Neuron (in vitro differentiated cells): Measurements from ENCODE around the gene HSF2BP.

Experiments used
- H2AFZ ChIP-seq: one replicate; pipeline ENCODE4 v1.6.1; 2013; ENCODE audit warnings: low read depth, mild to moderate bottlenecking, inconsistent platforms, low read length, moderate library complexity
- H3K27me3 ChIP-seq: one replicate; pipeline ENCODE4 v1.6.1; 2013; ENCODE audit warnings: low read length; ENCODE audit not compliant: insufficient read depth
- H3K36me3 ChIP-seq: one replicate; pipeline ENCODE4 v1.6.1; 2013; ENCODE audit warnings: low read length; ENCODE audit not compliant: insufficient read depth
- H3K4me1 ChIP-seq: one replicate; pipeline ENCODE4 v1.6.1; 2013; ENCODE audit warnings: low read length; ENCODE audit not compliant: insufficient read depth
- H3K4me3 ChIP-seq: 2 replicates; pipeline ENCODE4 v1.5.1; 2013; ENCODE audit warnings: mild to moderate bottlenecking, low read length, moderate library complexity
- H3K9me3 ChIP-seq: one replicate; pipeline ENCODE4 v1.6.1; 2013; ENCODE audit warnings: low read length

HSF2BP gene

DNA sequence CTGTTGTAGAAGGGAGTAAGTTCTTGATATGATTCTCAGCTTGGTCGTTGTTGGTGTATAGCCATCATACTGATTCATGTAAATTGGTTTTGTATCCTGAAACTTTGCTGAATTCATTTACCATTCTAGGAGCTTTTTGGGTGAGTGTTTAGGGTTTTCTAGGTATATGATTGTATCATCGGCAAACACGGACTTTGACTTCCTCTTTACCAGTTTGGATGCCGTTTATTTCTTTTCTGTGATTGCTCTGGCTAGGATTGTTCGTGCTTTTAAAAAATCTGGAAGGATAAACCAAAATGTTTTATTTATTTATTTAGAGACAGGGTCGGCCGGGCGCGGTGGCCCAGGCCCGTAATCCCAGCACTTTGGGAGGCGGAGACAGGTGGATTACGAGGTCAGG is 20.7 kb upstream of the HSF2BP start:
- Histone ChIP-seq H3K9me3 (no peaks in the 10 kb centered on the region), H3K27me3 (no peaks in the 10 kb centered on the region), H3K4me3 (no peak overlapping the region), H3K4me1 (no peaks in the 10 kb centered on the region), H2AFZ (no peak overlapping the region), H3K36me3 (peaks cover 68% of the 10 kb centered on the region)

DNA sequence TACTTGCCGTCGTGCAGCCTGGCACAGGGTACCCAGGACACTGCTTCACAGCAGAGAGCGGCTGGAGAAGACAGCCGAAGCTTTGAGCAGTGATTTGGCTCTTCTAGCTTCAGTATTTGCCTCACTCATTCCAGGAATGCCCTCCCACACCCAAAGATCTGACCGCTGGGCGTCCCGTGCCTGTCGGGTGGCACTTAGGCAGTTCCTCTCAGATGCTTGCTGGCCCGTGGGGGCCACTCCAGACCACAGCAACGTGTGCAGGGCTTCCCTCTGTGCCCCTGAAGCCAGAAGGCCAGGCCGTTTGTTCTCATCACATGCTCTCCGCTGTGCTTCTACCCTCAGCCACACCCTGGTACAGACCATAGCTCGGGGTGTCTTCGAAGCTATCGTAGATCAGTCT is 17.1 kb upstream of the HSF2BP start:
- no peaks in the 10 kb centered on the region for H3K9me3 ChIP-seq
- H2AFZ ChIP-seq = no peak overlapping the region
- no peaks in the 10 kb centered on the region for H3K4me1 ChIP-seq
- no peak overlapping the region for H3K4me3 ChIP-seq
- no peaks in the 10 kb centered on the region for H3K27me3 ChIP-seq
- H3K36me3 ChIP-seq = peaks cover 66% of the 10 kb centered on the region

DNA sequence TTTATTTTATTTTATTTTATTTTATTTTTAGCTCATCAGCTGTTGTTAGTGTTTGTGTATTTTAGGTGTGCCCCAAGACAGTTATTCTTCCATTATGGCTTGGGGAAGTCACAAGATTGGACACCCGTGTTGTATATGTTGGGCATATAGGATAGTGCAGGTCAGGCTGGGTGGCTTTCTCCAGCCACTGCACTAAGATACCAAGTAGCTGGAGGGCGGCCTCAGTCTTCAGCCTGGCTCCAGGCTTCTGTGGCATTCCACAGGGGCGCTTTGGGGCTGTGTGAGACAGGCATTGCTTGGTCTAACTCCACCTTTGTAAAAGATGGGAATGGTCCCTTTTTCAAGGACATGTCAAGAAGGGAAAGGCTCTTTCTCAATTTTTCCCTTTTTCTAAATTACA is 16.6 kb upstream of the HSF2BP start:
- no peaks in the 10 kb centered on the region for H3K4me1 ChIP-seq
- H3K36me3 ChIP-seq = peaks cover 70% of the 10 kb centered on the region
- no peaks in the 10 kb centered on the region for H3K27me3 ChIP-seq
- no peak overlapping the region for H3K4me3 ChIP-seq
- no peaks in the 10 kb centered on the region for H3K9me3 ChIP-seq
- H2AFZ ChIP-seq = no peak overlapping the region

DNA sequence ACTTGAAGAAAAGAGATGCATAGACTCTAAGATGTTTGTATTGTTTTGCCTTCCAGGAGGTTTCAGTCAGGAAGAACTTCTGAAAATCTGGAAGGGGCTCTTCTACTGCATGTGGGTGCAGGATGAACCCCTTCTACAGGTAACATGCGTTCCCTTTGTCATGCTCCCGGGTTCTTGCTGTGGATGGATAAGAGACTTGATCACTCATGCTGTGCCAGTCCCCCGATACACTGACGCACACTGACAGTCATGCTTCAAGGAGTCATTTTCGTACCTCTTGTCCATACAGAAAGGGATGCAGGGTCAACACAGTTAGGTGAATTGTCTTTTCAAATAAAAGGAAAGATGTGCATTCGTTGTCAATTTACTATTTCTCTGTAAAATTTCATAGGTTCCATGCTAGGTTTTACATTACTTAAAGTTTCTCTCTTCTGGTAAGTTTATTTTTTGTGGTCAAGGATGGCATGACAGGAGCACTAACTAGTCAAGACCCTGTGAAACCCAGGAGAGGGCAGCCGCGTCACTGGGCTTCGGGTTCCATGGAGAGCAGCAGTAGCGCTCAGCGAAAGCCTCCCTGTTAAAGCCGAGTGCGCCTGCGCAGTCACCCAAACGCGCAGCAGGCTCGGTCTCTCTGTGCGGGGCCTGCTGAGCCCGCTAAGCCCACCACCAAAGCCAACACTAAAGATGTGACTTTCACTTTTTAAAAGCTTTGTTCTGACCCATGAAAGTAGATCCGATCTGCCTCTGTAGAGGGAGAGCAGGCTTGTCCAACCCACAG is 10.7 kb upstream of the HSF2BP start:
- Histone ChIP-seq H3K4me3 (no peak overlapping the region), H3K9me3 (no peaks in the 10 kb centered on the region), H3K4me1 (no peaks in the 10 kb centered on the region), H3K36me3 (peaks cover 61% of the 10 kb centered on the region), H3K27me3 (no peaks in the 10 kb centered on the region), H2AFZ (no peak overlapping the region)

DNA sequence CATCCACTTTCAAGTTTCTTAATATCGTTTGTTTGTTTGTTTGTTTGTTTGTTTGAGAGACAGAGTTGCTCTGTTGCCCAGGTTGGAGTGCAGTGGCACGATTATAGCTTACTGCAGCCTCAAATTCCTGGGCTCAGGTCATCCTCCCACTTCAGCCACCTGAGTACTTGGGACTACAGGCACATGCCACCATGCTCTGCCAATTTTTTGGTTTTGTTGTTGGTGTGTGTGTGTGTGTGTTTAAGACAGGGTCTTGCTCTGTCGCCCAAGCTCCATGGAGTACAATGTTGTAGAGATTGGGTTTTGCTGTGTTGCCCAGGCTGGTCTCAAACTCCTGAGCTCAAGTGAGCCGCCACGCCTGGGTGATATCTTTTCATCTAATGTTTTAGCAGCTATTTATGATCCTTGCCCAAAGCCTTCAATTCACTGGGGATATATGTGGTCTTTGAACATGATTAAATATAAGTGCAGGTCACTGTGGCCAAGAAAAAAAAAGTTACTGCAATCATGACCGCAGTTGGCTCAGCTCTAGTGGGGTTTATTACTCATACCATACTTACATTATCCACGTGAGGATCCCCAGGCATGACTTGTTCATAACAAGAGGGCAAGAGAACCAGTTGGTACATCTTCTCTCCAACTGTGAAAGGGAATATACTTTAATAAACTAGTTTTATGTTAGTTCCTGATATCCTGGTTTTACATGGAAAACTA is 8.1 kb upstream of the HSF2BP start:
- Histone ChIP-seq H3K4me1 (no peaks in the 10 kb centered on the region), H3K36me3 (peaks cover 68% of the 10 kb centered on the region), H3K27me3 (no peaks in the 10 kb centered on the region), H2AFZ (no peak overlapping the region), H3K4me3 (no peak overlapping the region), H3K9me3 (no peaks in the 10 kb centered on the region)

DNA sequence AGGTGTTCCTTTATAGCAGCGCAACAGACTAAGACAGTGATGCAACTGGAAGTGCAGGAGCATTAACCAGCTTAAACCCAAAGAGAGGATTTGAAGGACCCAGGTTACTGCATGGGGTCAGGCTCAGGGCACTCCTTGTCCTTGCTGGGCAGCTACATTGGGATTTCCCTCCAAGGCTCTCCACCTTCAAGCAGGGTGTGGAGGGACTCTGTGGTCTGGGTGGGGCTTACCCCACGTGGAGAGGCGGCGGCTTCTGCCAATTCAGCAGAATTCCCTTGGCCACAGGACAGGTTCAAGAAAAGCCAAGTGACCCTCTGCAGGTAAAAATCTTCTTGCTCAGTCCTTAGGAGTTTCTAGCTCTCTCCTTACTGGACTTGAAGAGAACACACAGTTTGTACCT is 6.6 kb upstream of the HSF2BP start:
- H2AFZ ChIP-seq = no peak overlapping the region
- no peaks in the 10 kb centered on the region for H3K4me1 ChIP-seq
- H3K9me3 ChIP-seq = no peaks in the 10 kb centered on the region
- no peaks in the 10 kb centered on the region for H3K27me3 ChIP-seq
- no peak overlapping the region for H3K4me3 ChIP-seq
- peaks cover 62% of the 10 kb centered on the region for H3K36me3 ChIP-seq

DNA sequence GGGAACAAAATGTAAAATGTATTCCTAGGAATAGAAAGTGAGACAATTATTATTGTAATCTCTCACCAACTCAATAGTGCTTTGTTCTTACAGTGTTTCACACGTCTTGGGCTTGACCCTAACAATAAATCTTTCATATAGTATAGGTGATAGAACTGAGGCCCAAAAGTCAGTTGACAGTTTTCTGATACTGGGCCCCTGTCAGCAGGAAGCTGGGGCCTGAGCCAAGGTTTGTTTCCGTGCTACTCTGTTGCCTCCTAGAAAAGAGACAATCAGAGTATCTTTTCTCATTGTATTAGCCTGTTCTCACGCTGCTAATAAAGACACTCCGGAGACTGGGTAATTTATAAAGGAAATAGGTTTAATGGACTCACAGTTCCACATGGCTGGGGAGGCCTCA is 5.1 kb upstream of the HSF2BP start:
- no peaks in the 10 kb centered on the region for H3K9me3 ChIP-seq
- H2AFZ ChIP-seq = no peak overlapping the region
- no peaks in the 10 kb centered on the region for H3K27me3 ChIP-seq
- H3K36me3 ChIP-seq = peaks cover 49% of the 10 kb centered on the region
- H3K4me1 ChIP-seq = peaks cover 4% of the 10 kb centered on the region
- H3K4me3 ChIP-seq = no peak overlapping the region

DNA sequence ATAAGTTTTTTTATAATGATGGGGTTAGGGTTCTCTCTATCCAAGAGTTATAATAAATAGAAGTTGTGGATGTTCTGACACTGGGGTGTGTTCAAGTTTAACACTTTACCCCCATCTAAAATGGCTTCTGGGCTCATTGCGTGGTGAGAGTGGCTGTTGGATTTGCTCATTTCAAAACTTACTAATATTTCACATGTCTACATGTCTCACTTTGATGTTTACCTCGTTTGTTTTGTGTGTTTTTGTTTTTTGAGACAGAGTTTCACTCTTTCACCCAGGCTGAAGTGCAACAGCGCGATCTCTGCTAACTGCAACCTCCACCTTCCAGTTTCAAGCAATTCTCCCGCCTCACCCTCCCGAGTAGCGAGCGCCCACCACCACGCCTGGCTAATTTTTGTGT is 3.7 kb upstream of the HSF2BP start:
- Histone ChIP-seq H3K4me1 (peaks cover 7% of the 10 kb centered on the region), H3K9me3 (no peaks in the 10 kb centered on the region), H3K4me3 (no peak overlapping the region), H3K27me3 (no peaks in the 10 kb centered on the region), H2AFZ (no peak overlapping the region), H3K36me3 (peaks cover 42% of the 10 kb centered on the region)

DNA sequence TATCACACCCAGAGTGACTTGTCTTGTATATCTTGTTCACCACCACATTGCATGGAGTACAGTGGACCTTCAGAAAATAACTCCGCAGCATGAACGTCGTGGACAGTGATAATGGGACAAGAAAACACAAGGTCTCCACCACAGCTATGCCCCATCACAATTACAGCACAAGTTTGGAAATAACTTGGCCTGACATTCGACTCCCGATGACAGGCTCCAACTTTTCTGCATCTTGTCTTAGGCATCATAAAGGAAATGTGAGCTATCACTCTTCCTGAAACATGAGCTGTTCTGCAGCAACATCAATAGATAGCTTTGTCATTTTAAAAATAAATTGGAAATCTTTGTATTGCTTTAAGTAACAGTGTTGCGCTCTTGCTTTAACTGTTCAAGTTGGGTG is 3.0 kb upstream of the HSF2BP start:
- Histone ChIP-seq H3K9me3 (no peaks in the 10 kb centered on the region), H3K4me3 (no peak overlapping the region), H3K4me1 (peaks cover 7% of the 10 kb centered on the region), H3K36me3 (peaks cover 42% of the 10 kb centered on the region), H3K27me3 (no peaks in the 10 kb centered on the region), H2AFZ (no peak overlapping the region)

DNA sequence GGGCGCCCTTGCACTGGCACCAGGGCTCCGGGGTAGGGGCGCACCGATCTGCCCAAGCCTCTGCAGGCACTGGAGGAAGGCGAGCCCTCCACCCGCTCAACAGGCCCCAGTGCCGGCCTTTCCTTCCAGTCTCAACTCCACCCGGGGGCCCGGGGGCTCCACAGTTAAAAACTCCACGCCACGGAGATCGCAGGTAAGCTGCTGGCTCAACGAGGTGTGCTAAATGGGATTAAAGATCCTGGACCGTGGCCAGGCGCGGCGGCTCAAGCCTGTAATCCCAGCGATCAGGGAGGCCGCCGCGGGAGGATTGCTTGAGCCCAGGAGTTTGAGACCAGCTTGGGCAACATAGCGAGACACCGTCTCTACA is 536 bp downstream of the HSF2BP start:
- Histone ChIP-seq H2AFZ (peak overlapping the region; percentile 81), H3K36me3 (peaks cover 19% of the 10 kb centered on the region), H3K9me3 (no peaks in the 10 kb centered on the region), H3K4me1 (peaks cover 7% of the 10 kb centered on the region), H3K4me3 (peak overlapping the region; percentile 93), H3K27me3 (no peaks in the 10 kb centered on the region)

DNA sequence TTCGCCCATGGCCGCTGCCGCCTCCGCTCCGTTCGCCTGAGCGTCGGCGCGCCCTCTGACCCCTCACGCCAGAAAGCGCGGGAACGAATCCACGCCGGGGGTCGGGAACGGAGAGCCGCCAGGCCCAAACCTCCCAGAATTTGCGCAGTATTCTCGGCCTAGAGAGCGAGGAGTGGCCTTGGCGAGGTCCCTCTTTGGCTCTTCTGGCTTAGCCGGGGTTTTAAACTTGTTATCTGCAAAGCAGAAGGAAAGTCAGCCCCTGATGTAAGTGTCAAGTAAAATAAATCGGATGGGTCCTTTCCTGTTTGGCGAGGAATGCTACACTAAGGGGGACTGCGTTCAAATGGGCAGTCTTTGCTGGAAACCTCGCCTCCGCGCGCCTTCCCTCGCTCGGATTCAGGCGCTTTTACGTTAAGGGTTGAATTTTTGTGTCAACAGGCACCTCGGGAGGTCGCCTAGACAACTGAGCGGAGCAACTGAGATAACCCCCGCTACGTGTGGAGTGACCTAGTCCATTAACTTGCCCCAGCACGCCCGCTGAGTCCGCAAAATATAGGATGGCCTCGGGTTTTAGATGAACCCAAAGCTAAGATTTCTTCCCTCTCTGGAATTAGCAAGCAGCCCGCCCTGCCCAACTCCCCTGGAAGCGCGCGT is 1.1 kb downstream of the HSF2BP start:
- H3K36me3 ChIP-seq = peaks cover 16% of the 10 kb centered on the region
- H3K9me3 ChIP-seq = no peaks in the 10 kb centered on the region
- peaks cover 7% of the 10 kb centered on the region for H3K4me1 ChIP-seq
- H3K4me3 ChIP-seq = no peak overlapping the region
- no peaks in the 10 kb centered on the region for H3K27me3 ChIP-seq
- no peak overlapping the region for H2AFZ ChIP-seq

DNA sequence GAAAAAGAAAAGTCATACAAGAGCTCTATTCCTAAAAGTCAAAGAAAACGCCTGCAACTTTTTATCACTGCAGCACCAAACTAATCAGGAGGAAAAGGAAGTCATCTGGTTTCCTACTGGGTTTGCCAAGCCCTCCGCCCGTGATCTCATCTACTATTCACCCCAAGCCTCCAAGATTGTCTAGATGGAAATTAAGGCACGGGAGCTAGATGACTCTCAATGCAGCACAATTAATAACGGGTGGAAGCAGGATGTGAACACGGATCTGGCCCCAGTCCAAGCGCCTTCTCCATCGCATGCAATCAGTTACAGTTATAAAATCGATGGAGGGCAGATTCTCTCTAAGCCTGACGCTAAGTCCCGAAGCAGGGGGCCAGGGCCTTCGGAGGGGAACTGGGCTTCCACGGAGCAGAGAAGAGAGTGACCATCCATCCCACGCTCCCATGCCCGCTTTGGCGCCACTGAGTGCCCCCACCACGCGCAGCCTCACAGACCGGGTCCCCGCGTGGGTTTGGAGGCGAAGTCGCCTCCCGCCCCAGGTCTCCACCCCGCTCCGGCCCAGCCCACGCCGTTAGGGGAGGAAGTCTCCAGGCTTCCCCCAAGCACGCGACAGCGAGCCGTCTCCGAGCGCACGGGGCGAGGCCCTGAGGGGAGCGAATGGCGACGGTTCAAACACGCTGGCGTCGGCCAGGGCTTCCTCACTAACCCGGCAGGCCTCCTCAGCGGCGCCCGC is 1.8 kb downstream of the HSF2BP start:
- Histone ChIP-seq H3K4me3 (no peak overlapping the region), H3K9me3 (no peaks in the 10 kb centered on the region), H2AFZ (no peak overlapping the region), H3K27me3 (no peaks in the 10 kb centered on the region), H3K4me1 (peaks cover 7% of the 10 kb centered on the region), H3K36me3 (peaks cover 9% of the 10 kb centered on the region)
